Measurements from ENCODE around the gene MSTO1. TPM values are rescaled to one million over a fixed set of nuclear protein-coding genes. Genes with fewer than 3 reads are reported as not detected.
A peak's percentile ranks its signal among the peaks of the same experiment; 100 is the strongest.
"Not testable (repeated sequence)": the region's sequence is repeated elsewhere in the genome, so short reads cannot be mapped to it uniquely, and the experiment has no call there.

MSTO1 gene
- total and polyA plus RNA-seq, 2 of the 4 experiments (the other 2 are of a cell fraction) = 21.7 to 38.3 TPM

DNA sequence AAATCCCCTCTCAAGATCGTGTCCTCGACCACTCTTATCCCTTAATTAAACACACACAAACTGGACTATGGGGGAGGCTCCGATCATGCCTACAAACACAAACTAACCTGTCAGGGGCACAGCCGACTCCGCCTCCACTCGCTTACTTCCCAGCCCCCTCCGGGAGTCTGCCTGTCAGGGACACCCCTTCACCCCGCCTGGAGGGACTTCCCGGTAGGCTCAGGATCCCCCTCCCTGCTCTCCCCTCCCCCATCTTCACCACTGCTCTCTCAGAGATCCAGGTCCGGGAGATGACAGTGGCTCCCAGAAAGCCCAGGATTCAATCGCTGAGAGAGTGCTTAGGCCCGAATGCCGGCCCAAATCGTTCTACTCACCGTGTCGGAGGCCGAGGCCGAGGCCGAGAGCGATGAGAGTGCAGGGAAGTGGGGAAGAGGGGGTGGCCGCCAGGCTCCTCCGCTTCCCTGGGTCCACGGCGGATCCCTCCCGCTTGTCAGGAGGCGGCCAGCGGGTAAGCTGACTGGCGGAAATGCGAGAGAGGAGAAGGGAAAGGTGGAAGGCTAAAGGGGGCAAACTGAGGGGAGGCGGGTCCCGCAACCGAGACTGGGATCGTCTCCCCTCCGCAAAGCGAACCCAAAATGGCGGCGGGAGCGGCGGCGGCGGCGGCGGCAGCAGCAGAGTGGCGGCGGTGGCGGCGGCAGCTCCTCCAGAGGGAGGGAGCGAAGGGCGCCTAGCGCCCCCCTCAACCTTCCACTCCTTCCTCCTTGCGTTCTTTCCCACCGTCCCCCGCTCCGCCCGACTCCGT lies 48.0 kb upstream of the MSTO1 start:
- H2AK9ac ChIP-seq (replicated peaks; ENCODE audit: low read depth, low read length, poor library complexity) = peak overlapping the region; percentile 98
- H3K36me3 ChIP-seq (ENCODE audit: control insufficient read depth, insufficient read depth, low read length); in situ Hi-C loops (cut with MboI; ENCODE audit: low sequenced_read_pairs); H3K27me3 ChIP-seq (ENCODE audit: control insufficient read depth, insufficient read depth, low read length); CTCF ChIA-PET; POLR2A ChIA-PET (ENCODE audit: unreplicated experiment); H2BK15ac ChIP-seq (ENCODE audit: low read depth, low read length); H2BK20ac ChIP-seq (ENCODE audit: low read depth, low read length); H3K9me1 ChIP-seq (ENCODE audit: insufficient read depth, low read length); dilution Hi-C loops (cut with HindIII; ENCODE audit: low sequenced_read_pairs, unreplicated experiment); H3K4me1 ChIP-seq (ENCODE audit: control insufficient read depth, insufficient read depth, low read length); H3K56ac ChIP-seq (ENCODE audit: extremely low read depth, insufficient read depth, low read length); DNase-seq; BruUV-seq (replicated peaks); H3K9me3 ChIP-seq (ENCODE audit: control insufficient read depth, insufficient read depth, low read length): not testable (repeated sequence)
- ATAC-seq (ENCODE audit: low read depth) = peak; percentile 7
- peak overlapping the region; percentile 89 for H4K91ac ChIP-seq (ENCODE audit: insufficient read depth, low read depth, low read length)
- WGBS, 2 experiments (ENCODE audit: extremely low coverage in 2 of 2, insufficient read length in 1 of 2) = 1% methylated on average over 22 of the region's 56 CpGs; no CpG with 5 or more reads in 1 of the 2 experiments
- H4K20me1 ChIP-seq (ENCODE audit: insufficient read depth, low read length) = peaks cover 37% of the 10 kb centered on the region
- peak overlapping the region; percentile 86 for H3K18ac ChIP-seq (ENCODE audit: low read depth, low read length)
- peak overlapping the region; percentile 77 for H2BK120ac ChIP-seq (ENCODE audit: low read depth, low read length)
- peak overlapping the region; percentile 100 for H3K27ac ChIP-seq (ENCODE audit: insufficient read depth, low read length)
- H2AK5ac ChIP-seq (ENCODE audit: low read depth, low read length) = peak overlapping the region; percentile 93
- peak overlapping the region; percentile 47 for H3K4me2 ChIP-seq (ENCODE audit: low read depth, low read length)
- peak overlapping the region; percentile 98 for H2BK5ac ChIP-seq (ENCODE audit: low read depth, low read length, poor library complexity, severe bottlenecking)
- H3K79me1 ChIP-seq (ENCODE audit: low read depth in 1 of 2, low read length in 2 of 2) = peaks cover 13 to 50% of the 10 kb centered on the region in 2 experiments
- peak overlapping the region; percentile 93 for H3K4me3 ChIP-seq (ENCODE audit: insufficient read depth, low read depth, low read length)
- H4K8ac ChIP-seq (ENCODE audit: low read depth in 2 of 2, low read length in 2 of 2) = peak overlapping the region; percentile 85 to 91
- H3K23ac ChIP-seq (ENCODE audit: low read depth, low read length) = peak overlapping the region; percentile 98
- peak overlapping the region; percentile 93 for H2AFZ ChIP-seq (replicated peaks; ENCODE audit: low read length, poor library complexity)
- H3K4ac ChIP-seq (ENCODE audit: low read depth, low read length) = peak overlapping the region; percentile 95
- H3K9ac ChIP-seq (ENCODE audit: low read depth, low read length) = peak overlapping the region; percentile 100
- peak overlapping the region; percentile 92 for H4K5ac ChIP-seq (ENCODE audit: low read depth, low read length)
- intact Hi-C loops (cut with micrococcal nuclease) = loop anchor here (5.0 to 10.0 kb wide), 3 partner anchors 55 to 167 kb away; no protein-coding TSS in a partner anchor
- H3K14ac ChIP-seq (replicated peaks; ENCODE audit: low read depth, low read length) = peak overlapping the region; percentile 98

Data from IMR-90 (cell line).